ENCODE results near the gene LRIT1. TPM values are rescaled to one million over a fixed set of nuclear protein-coding genes. Genes with fewer than 3 reads are reported as not detected.

LRIT1 gene
- total RNA-seq, 1 experiment from 2014 or later, result not detected

DNA sequence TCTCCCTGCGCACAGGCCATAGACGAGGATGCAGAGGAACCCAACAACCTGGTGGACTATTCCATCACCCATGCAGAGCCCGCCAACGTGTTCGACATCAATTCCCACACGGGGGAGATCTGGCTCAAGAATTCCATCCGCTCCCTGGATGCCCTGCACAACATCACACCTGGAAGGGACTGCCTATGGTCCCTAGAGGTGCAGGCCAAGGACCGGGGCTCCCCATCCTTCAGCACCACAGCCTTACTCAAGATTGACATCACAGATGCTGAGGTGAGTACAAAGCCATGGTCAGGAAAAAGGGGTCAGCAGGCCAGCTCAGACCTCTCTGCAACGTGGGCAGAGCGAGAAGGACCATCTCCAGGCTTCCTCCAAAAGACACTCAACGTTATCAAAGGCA lies 28.3 kb downstream of the LRIT1 start:
- no peak for ATAC-seq
- Mint-ChIP-seq H3K27me3 (ENCODE audit: low read depth) (no peaks in the 10 kb centered on the region), H3K27ac (no peak overlapping the region), H3K4me3 (no peak overlapping the region), H3K4me1 (peaks cover 4% of the 10 kb centered on the region; the same call in 1 of the 2 replicates), H3K9me3 (no peaks in the 10 kb centered on the region), H3K36me3 (no peaks in the 10 kb centered on the region)
- ChIA-PET CTCF (interaction anchor here (1.0 to 3.3 kb wide), 4 partner anchors 24 to 99 kb away, joined by 3 to 15 read pairs (median 4); no protein-coding TSS in a partner anchor), POLR2A (no interaction called here)
- no peak for DNase-seq (ENCODE audit: low spot score)
- TF ChIP-seq NFATC4 (CRISPR knock-in tag; IDR thresholded peaks at IDR 0.05), result no peak
- TF ChIP-seq, protein P1, sequence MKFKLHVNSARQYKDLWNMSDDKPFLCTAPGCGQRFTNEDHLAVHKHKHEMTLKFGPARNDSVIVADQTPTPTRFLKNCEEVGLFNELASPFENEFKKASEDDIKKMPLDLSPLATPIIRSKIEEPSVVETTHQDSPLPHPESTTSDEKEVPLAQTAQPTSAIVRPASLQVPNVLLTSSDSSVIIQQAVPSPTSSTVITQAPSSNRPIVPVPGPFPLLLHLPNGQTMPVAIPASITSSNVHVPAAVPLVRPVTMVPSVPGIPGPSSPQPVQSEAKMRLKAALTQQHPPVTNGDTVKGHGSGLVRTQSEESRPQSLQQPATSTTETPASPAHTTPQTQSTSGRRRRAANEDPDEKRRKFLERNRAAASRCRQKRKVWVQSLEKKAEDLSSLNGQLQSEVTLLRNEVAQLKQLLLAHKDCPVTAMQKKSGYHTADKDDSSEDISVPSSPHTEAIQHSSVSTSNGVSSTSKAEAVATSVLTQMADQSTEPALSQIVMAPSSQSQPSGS (CRISPR knock-in tag; IDR thresholded peaks at IDR 0.05; ENCODE audit: borderline replicate concordance, low read depth), result no peak
- no peak for TF ChIP-seq NR2C2 (CRISPR knock-in tag; IDR thresholded peaks at IDR 0.05)
- no peak for TF ChIP-seq TCF7 (CRISPR knock-in tag; IDR thresholded peaks at IDR 0.05; ENCODE audit: low read depth)
- no peak for TF ChIP-seq HMGA2 (CRISPR knock-in tag; IDR thresholded peaks at IDR 0.05)
- no peak for TF ChIP-seq TEAD1 (CRISPR knock-in tag; IDR thresholded peaks at IDR 0.05)
- TF ChIP-seq, protein P2, sequence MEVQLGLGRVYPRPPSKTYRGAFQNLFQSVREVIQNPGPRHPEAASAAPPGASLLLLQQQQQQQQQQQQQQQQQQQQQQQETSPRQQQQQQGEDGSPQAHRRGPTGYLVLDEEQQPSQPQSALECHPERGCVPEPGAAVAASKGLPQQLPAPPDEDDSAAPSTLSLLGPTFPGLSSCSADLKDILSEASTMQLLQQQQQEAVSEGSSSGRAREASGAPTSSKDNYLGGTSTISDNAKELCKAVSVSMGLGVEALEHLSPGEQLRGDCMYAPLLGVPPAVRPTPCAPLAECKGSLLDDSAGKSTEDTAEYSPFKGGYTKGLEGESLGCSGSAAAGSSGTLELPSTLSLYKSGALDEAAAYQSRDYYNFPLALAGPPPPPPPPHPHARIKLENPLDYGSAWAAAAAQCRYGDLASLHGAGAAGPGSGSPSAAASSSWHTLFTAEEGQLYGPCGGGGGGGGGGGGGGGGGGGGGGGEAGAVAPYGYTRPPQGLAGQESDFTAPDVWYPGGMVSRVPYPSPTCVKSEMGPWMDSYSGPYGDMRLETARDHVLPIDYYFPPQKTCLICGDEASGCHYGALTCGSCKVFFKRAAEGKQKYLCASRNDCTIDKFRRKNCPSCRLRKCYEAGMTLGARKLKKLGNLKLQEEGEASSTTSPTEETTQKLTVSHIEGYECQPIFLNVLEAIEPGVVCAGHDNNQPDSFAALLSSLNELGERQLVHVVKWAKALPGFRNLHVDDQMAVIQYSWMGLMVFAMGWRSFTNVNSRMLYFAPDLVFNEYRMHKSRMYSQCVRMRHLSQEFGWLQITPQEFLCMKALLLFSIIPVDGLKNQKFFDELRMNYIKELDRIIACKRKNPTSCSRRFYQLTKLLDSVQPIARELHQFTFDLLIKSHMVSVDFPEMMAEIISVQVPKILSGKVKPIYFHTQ (CRISPR knock-in tag; IDR thresholded peaks at IDR 0.05), result no peak
- TF ChIP-seq, protein P3, sequence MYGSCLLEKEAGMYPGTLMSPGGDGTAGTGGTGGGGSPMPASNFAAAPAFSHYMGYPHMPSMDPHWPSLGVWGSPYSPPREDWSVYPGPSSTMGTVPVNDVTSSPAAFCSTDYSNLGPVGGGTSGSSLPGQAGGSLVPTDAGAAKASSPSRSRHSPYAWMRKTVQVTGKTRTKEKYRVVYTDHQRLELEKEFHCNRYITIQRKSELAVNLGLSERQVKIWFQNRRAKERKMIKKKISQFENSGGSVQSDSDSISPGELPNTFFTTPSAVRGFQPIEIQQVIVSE (CRISPR knock-in tag; IDR thresholded peaks at IDR 0.05; ENCODE audit: borderline replicate concordance), result no peak
- no peak for TF ChIP-seq TP53 (CRISPR knock-in tag; IDR thresholded peaks at IDR 0.05)
- TF ChIP-seq, protein P4, sequence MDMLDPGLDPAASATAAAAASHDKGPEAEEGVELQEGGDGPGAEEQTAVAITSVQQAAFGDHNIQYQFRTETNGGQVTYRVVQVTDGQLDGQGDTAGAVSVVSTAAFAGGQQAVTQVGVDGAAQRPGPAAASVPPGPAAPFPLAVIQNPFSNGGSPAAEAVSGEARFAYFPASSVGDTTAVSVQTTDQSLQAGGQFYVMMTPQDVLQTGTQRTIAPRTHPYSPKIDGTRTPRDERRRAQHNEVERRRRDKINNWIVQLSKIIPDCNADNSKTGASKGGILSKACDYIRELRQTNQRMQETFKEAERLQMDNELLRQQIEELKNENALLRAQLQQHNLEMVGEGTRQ (CRISPR knock-in tag; IDR thresholded peaks at IDR 0.05), result no peak
- TF ChIP-seq, protein P5, sequence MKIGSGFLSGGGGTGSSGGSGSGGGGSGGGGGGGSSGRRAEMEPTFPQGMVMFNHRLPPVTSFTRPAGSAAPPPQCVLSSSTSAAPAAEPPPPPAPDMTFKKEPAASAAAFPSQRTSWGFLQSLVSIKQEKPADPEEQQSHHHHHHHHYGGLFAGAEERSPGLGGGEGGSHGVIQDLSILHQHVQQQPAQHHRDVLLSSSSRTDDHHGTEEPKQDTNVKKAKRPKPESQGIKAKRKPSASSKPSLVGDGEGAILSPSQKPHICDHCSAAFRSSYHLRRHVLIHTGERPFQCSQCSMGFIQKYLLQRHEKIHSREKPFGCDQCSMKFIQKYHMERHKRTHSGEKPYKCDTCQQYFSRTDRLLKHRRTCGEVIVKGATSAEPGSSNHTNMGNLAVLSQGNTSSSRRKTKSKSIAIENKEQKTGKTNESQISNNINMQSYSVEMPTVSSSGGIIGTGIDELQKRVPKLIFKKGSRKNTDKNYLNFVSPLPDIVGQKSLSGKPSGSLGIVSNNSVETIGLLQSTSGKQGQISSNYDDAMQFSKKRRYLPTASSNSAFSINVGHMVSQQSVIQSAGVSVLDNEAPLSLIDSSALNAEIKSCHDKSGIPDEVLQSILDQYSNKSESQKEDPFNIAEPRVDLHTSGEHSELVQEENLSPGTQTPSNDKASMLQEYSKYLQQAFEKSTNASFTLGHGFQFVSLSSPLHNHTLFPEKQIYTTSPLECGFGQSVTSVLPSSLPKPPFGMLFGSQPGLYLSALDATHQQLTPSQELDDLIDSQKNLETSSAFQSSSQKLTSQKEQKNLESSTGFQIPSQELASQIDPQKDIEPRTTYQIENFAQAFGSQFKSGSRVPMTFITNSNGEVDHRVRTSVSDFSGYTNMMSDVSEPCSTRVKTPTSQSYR (CRISPR knock-in tag; IDR thresholded peaks at IDR 0.05), result no peak
- no peak for TF ChIP-seq GTF2I (CRISPR knock-in tag; conservative IDR thresholded peaks at IDR 0.05)
- no peak for TF ChIP-seq OVOL2 (CRISPR knock-in tag; IDR thresholded peaks at IDR 0.05; ENCODE audit: borderline replicate concordance)
- no peak for TF ChIP-seq NR1H2 (CRISPR knock-in tag; IDR thresholded peaks at IDR 0.05)

DNA sequence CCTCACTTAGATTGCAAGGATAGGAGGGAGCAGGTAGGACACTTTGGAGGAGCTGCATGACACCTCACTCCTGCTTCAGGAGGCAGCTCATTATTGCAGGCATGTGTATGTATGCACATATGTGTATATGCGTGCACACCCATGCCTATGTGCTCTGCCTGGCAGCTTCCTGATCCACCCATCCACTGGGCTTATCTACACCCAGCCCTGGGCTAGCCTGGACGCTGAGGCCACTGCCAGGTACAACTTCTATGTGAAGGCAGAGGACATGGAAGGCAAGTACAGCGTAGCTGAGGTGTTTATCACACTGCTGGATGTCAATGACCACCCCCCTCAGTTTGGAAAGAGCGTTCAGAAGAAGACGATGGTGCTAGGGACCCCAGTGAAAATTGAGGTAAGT lies 29.3 kb downstream of the LRIT1 start:
- H3K36me3 Mint-ChIP-seq, result no peaks in the 10 kb centered on the region
- peaks cover 4% of the 10 kb centered on the region; the same call in 1 of the 2 replicates for H3K4me1 Mint-ChIP-seq
- H3K9me3 Mint-ChIP-seq, result no peaks in the 10 kb centered on the region
- ATAC-seq (no peak), DNase-seq (ENCODE audit: low spot score) (no peak)
- CTCF ChIA-PET, result interaction anchor here (0.8 to 3.3 kb wide), 2 partner anchors 25 to 64 kb away, joined by 4 to 15 read pairs; no protein-coding TSS in a partner anchor
- no peaks in the 10 kb centered on the region for H3K27me3 Mint-ChIP-seq (ENCODE audit: low read depth)
- POLR2A ChIA-PET, result no interaction called here
- H3K4me3 Mint-ChIP-seq, result no peak overlapping the region
- H3K27ac Mint-ChIP-seq, result no peak overlapping the region
- TF ChIP-seq, protein P1 (CRISPR knock-in tag; IDR thresholded peaks at IDR 0.05; ENCODE audit: borderline replicate concordance, low read depth), result no peak
- TF ChIP-seq, protein P6, sequence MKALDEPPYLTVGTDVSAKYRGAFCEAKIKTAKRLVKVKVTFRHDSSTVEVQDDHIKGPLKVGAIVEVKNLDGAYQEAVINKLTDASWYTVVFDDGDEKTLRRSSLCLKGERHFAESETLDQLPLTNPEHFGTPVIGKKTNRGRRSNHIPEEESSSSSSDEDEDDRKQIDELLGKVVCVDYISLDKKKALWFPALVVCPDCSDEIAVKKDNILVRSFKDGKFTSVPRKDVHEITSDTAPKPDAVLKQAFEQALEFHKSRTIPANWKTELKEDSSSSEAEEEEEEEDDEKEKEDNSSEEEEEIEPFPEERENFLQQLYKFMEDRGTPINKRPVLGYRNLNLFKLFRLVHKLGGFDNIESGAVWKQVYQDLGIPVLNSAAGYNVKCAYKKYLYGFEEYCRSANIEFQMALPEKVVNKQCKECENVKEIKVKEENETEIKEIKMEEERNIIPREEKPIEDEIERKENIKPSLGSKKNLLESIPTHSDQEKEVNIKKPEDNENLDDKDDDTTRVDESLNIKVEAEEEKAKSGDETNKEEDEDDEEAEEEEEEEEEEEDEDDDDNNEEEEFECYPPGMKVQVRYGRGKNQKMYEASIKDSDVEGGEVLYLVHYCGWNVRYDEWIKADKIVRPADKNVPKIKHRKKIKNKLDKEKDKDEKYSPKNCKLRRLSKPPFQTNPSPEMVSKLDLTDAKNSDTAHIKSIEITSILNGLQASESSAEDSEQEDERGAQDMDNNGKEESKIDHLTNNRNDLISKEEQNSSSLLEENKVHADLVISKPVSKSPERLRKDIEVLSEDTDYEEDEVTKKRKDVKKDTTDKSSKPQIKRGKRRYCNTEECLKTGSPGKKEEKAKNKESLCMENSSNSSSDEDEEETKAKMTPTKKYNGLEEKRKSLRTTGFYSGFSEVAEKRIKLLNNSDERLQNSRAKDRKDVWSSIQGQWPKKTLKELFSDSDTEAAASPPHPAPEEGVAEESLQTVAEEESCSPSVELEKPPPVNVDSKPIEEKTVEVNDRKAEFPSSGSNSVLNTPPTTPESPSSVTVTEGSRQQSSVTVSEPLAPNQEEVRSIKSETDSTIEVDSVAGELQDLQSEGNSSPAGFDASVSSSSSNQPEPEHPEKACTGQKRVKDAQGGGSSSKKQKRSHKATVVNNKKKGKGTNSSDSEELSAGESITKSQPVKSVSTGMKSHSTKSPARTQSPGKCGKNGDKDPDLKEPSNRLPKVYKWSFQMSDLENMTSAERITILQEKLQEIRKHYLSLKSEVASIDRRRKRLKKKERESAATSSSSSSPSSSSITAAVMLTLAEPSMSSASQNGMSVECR (CRISPR knock-in tag; IDR thresholded peaks at IDR 0.05; ENCODE audit: borderline replicate concordance), result no peak
- TF ChIP-seq NR3C1 (CRISPR knock-in tag; conservative IDR thresholded peaks at IDR 0.05; ENCODE audit: low read depth) (no peak), TEAD1 (CRISPR knock-in tag; IDR thresholded peaks at IDR 0.05) (no peak), ZNF671 (CRISPR knock-in tag; IDR thresholded peaks at IDR 0.05) (no peak), NR2C2 (CRISPR knock-in tag; IDR thresholded peaks at IDR 0.05) (no peak), ZNF416 (CRISPR knock-in tag; IDR thresholded peaks at IDR 0.05) (no peak)
